Upper lobe of right lung (tissue), 1 donor: Measurements from ENCODE around the gene PCTP. TPM values are rescaled to one million over a fixed set of nuclear protein-coding genes. Genes with fewer than 3 reads are reported as not detected.

Source experiments
- ATAC-seq: fragments of 200-7000 bp; cut with Tn5 transposase; one replicate; pipeline ENCODE4 v1.9.1; 2020; ENCODE audit warnings: mild to moderate bottlenecking, moderate library complexity
- DNase-seq: peaks from one replicate; pipeline ENCODE4 v3.0.0-alpha.2; 2020
- H3K27ac ChIP-seq: fragments of 200-600 bp; one replicate; pipeline ENCODE4 v1.8.0; 2022
- H3K27me3 ChIP-seq: fragments of 200-600 bp; one replicate; pipeline ENCODE4 v1.8.0; 2022; ENCODE audit warnings: mild to moderate bottlenecking
- H3K36me3 ChIP-seq: fragments of 200-600 bp; one replicate; pipeline ENCODE4 v1.8.0; 2022
- H3K4me1 ChIP-seq: fragments of 200-600 bp; one replicate; pipeline ENCODE4 v1.8.0; 2022
- H3K4me3 ChIP-seq: fragments of 200-600 bp; one replicate; pipeline ENCODE4 v1.8.0; 2022; ENCODE audit warnings: mild to moderate bottlenecking
- H3K9me3 ChIP-seq: fragments of 200-600 bp; one replicate; pipeline ENCODE4 v1.8.0; 2022
- intact Hi-C: fragments of 100-400 bp; cut with DNase I; formaldehyde crosslinking; loops from one replicate; pipeline ENCODE4 v1.11.0; 2022
- total RNA-seq: library from RNA; stranded (reverse); fragmentation: NEBNext Ultra II Directional; extraction: Animal tissue kit (Norgen Biotek cat#: 25700); gene quantifications from one replicate; pipeline ENCODE4 v1.2.1, GENCODE V29; 2021
- TF ChIP-seq, protein P1 (sequence below): fragments of 200-600 bp; IDR thresholded peaks from one replicate; pipeline ENCODE4 v1.8.0; 2022; ENCODE audit warnings: antibody characterized with exemption
- donor health status: DM: no; HTN: yes; CAD: no; lungs with severe emphysema.

Gene PCTP
- total RNA-seq, 1 donor from 2014 or later, result 24.7 TPM

DNA sequence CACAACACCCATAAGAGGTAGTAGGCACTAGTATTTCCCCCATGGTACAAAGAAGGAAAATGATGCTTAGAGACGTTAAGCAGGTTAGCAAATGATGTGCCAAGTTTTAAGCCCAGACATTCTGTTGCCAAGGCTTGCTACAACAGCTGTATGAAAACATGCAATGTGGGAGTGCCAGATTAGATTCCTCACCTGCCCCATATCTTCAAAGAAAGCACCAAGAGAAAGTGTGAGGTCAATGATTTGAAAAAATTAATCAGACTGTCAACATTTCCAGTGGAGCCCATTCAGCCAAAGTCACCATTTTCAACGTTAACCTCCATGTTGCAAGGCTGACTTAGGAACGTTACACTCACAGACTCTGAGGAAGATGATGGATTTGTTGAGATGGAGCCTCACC, 61.5 kb downstream of the PCTP start:
- H3K36me3 ChIP-seq, result no peaks in the 10 kb centered on the region
- intact Hi-C loops, result no loop called here
- no peak overlapping the region for H3K27ac ChIP-seq
- DNase-seq, result no peak
- H3K4me1 ChIP-seq, result no peaks in the 10 kb centered on the region
- H3K4me3 ChIP-seq, result no peak overlapping the region
- TF ChIP-seq, protein P1, sequence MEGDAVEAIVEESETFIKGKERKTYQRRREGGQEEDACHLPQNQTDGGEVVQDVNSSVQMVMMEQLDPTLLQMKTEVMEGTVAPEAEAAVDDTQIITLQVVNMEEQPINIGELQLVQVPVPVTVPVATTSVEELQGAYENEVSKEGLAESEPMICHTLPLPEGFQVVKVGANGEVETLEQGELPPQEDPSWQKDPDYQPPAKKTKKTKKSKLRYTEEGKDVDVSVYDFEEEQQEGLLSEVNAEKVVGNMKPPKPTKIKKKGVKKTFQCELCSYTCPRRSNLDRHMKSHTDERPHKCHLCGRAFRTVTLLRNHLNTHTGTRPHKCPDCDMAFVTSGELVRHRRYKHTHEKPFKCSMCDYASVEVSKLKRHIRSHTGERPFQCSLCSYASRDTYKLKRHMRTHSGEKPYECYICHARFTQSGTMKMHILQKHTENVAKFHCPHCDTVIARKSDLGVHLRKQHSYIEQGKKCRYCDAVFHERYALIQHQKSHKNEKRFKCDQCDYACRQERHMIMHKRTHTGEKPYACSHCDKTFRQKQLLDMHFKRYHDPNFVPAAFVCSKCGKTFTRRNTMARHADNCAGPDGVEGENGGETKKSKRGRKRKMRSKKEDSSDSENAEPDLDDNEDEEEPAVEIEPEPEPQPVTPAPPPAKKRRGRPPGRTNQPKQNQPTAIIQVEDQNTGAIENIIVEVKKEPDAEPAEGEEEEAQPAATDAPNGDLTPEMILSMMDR, result no peak
- H3K27me3 ChIP-seq, result no peaks in the 10 kb centered on the region
- ATAC-seq, result no peak
- H3K9me3 ChIP-seq, result no peaks in the 10 kb centered on the region

DNA sequence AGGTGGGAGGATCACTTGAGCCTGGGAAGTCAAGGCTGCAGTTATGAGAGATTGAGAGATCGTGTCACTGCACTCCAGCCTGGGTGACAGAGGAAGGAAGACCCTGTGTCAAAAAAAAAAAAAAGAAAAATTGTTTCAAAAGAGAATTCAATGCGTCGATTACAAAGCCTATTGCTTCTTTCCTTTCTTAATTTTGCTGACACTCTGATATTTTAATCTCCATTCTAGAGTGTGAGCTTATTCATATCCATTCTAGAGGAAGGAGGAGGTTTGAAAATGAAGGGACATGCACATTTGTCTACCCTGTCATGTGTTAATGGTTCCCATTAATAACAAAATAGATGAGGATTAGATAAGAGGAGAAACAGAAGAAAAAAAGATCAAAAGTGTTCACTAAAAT, 63.1 kb downstream of the PCTP start:
- TF ChIP-seq, protein P1, result no peak
- Histone ChIP-seq H3K9me3 (no peaks in the 10 kb centered on the region), H3K36me3 (no peaks in the 10 kb centered on the region), H3K4me1 (no peaks in the 10 kb centered on the region), H3K27ac (no peak overlapping the region), H3K4me3 (no peak overlapping the region), H3K27me3 (no peaks in the 10 kb centered on the region)
- ATAC-seq (no peak), DNase-seq (no peak)
- intact Hi-C loops, result no loop called here

DNA sequence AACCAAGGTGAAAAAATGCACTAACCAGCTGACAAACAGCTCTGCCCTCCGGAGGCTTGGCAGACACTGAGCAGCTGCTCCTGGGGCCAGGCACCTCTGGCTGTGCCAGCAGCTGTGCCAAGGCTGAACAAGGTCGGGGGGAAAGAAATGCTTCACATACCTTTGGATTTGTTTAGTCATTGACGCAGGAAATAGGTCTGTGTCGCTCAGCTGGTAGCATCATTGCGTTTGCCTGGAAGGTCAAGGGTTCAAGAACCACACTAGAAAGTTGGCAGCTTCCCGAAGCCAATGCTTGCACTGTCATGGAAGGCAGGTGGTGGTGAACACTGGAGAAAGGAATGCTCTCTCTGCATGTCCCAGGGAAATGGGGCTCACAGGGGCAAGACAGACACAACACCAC, 63.5 kb downstream of the PCTP start:
- no peaks in the 10 kb centered on the region for H3K4me1 ChIP-seq
- H3K36me3 ChIP-seq, result no peaks in the 10 kb centered on the region
- DNase-seq (peak; percentile 57), ATAC-seq (peak; percentile 48)
- intact Hi-C loops, result no loop called here
- TF ChIP-seq, protein P1, result no peak
- no peak overlapping the region for H3K4me3 ChIP-seq
- no peak overlapping the region for H3K27ac ChIP-seq
- H3K9me3 ChIP-seq, result no peaks in the 10 kb centered on the region
- no peaks in the 10 kb centered on the region for H3K27me3 ChIP-seq

DNA sequence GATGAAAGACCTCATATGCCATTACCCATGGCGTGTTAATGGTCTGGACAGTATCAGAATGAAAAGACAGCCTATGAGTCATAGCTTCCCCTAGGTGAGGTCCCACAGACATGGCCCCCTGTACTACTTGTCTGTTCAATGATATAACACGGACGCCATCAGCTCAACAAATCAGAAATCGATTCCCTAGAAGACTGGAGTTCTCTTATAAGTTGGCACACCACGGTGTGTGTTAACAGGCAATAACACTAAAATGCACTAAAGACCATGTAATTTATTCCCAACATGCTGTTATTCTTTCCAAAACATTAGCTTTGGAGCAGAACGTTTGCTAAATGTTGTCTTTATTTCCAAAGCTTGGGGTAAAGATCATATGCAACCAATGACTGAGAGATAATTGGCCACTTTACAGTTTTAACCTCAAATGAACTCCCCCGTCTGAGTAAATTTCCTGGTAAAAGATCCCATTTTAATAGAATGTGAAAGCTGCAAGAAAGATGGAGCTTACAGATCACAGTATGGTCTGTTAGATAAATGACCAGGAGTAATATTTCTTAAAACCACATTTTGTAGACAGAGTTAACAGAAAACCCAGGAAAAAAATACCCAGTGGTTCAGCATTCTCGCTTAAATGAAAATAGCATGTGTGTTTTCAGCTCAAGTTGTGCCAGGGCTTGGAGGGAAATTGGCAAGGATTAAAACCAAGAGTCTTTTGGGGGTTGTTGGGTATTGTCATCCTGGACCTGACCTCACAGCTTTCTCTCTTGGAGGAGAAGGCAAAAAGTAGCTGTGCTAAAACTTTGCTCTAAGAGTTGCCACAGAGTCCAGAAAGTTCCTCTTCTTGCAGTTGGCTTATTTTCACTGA, 65.9 kb downstream of the PCTP start:
- H3K9me3 ChIP-seq, result no peaks in the 10 kb centered on the region
- no peaks in the 10 kb centered on the region for H3K4me1 ChIP-seq
- no peak overlapping the region for H3K4me3 ChIP-seq
- intact Hi-C loops, result no loop called here
- no peak overlapping the region for H3K27ac ChIP-seq
- DNase-seq, result no peak
- no peaks in the 10 kb centered on the region for H3K27me3 ChIP-seq
- no peaks in the 10 kb centered on the region for H3K36me3 ChIP-seq
- TF ChIP-seq, protein P1, result no peak
- ATAC-seq, result no peak

DNA sequence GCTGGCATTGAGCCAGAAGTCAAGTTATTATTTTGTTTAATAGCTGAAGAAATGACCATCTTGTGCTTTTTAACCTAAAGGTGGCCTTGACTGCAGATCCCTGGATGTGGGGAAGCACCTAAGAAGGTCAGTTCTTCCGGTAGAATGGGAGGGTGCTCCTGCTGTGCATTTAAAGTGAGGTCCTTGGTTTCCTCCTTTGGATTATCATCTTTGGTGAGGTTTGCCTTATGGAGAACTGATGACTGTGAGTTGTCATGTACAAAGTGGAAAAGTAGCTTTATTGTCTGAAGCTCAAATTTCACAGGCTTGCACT, 66.5 kb downstream of the PCTP start:
- Histone ChIP-seq H3K4me1 (no peaks in the 10 kb centered on the region), H3K36me3 (no peaks in the 10 kb centered on the region), H3K9me3 (no peaks in the 10 kb centered on the region), H3K27ac (no peak overlapping the region), H3K27me3 (no peaks in the 10 kb centered on the region), H3K4me3 (no peak overlapping the region)
- intact Hi-C loops, result no loop called here
- DNase-seq, result no peak
- TF ChIP-seq, protein P1, result no peak
- ATAC-seq, result no peak
